ENCODE measurements around the gene MLX.

- TF ChIP-seq CTCF (IDR thresholded peaks at IDR 0.05) (peak; percentile 91), EZH2 (IDR thresholded peaks at IDR 0.05; ENCODE audit: borderline replicate concordance, insufficient read depth, low read depth, low read length, poor library complexity, severe bottlenecking) (no peak)
These were observed 49.4 kb upstream of the MLX start for GRCh38 chr17:42517516-42517915.
